GM04504 (cell line): ENCODE results near the gene TLK1.
"Not testable (repeated sequence)": the region's sequence is repeated elsewhere in the genome, so short reads cannot be mapped to it uniquely, and the experiment has no call there.

ENCODE experiments used
- DNase-seq: peaks from one replicate; pipeline ENCODE4 v3.0.0-alpha.2; 2012; ENCODE audit warnings: low read depth

Gene TLK1

DNA sequence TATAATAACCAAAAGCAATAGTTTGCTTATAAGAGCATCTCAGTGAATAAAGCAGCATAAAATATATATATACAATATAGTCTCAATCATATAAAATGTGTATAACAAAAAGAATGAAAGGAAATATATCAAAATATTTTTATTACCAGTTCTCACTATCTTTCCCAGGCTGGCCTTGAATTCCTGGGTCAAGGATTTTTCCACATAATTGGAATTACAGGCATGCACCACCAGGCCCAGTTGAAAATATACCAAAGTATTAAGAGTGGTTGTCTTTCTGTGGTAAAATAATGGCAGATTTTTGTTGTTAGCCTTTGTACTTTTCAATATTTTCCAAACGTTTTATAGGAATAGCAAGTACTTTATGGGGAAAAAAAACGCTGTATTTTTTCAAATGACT is 8.6 kb upstream of the TLK1 start:
- no peak for DNase-seq

DNA sequence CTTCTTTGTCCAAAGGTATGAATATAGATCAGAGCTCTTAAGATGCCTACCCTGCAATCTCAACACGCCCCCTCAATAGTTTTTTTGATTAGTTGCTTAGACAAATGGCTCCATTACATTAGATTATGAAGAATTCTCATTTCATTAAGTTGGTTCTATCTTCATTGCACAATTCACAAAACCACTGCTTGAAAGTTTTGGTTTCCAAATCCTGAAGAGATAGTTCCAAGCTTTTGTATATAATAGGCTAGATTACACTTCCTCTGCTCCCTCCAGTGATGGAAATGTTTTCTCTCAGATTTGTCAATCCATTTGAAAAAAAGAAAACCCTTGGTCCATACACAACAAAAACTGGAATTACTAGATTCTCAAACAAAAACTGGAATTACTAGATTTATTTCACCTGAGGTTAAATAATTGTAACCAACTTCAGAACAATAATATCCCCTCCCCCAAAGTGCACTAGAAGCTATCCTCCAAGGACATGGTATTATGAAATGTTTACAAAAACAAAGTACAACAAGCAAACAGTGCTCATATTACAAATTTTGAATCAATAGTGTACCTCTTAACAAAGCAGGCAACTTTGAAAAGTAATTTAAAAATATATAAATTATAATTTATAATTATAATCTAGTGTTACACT is 6.8 kb upstream of the TLK1 start:
- DNase-seq: no peak

DNA sequence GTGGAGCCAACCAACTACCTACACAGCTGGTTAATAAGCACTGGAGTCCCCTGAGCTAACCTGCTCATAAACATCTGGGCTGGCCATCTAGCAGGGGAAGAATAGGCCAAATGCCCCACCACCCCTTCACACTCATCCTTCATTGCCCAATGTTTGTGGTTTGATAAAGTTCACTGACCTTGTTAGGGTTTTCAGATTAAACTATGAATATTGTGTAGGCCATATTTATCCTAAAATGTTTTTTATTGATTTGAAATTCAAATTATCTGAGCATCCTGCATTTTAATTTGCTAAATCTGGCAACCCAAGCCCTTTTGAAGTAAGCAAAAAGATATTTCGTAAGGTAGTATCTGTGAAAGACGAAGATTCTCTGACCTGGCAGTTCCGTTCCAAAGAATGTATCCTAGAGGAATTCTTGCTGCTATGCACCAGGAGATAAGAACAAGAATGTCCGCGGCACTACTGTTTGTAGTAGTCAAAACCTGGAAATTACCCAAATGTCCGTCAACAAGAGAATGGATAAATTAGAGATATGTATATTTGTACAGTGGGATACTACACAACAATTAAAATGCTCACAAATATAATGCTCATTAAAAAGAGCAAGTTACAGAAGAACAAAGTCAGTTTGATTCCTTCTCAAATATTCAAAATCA is 5.8 kb upstream of the TLK1 start:
- DNase-seq: no peak

DNA sequence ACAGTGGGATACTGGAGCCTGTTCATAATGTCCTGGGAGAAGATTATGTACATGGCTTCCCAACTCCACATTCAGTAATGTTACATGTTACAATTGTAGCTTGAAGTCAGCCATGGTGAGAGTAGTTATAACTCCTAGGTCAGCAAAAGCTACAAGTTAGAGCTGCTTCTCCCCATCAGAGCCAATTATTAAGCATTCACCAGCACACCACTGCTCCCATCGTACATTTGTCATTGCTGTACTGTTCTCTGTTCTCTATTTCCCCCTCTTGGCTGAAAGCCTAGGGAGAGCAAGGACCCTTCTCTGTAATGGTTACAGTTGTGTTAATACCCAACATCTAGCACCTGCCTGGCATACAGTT is 5.3 kb upstream of the TLK1 start:
- no peak for DNase-seq

DNA sequence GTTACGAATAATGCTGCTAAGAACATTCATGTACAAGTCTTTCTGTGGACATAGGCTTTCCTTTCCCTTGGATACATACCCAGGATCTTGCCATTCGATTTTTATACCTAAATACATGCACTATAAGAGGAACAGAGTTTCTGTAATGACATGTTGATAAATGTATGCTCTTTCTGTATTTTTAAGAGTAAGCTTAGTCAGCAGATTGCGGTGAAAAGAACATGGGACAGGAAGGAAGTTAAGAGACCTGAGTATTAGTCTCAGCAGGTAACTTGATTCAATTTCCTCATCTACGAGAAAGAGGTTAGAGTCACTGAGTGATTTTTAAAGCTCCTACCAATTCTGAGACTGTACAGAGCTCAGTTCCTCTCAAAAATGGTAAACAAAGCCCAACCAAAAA is 2.6 kb upstream of the TLK1 start:
- no peak for DNase-seq

DNA sequence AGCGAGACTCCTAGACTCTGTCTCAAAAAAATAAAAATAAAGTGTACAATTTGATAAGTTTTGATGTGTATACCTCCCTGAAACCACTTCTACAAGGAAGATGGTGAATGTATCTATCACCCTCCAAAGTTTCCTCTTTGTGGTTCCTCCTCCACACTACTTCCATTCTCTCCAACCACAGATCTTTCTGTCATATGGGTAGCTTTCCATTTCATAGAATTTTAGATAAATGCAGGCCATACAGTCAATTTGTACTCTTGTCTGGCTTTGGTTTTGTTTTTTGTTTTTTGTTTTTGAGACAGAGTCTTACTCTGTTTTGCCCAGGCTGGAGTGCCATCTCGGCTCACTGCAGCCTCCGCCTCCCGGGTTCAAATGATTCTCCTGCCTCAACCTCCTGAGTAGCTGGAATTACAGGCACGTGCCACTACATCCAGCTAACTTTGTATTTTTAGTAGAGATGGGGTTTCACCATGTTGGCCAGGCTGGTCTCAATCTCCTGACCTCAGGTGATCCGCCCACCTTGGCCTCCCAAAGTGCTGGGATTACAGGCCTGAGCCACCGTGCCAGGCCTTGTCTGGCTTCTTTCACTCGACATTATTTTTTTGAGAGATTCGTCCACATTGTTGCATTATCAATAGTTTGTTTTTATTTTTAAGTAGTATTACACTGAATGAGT is 2.0 kb upstream of the TLK1 start:
- not testable (repeated sequence) for DNase-seq

DNA sequence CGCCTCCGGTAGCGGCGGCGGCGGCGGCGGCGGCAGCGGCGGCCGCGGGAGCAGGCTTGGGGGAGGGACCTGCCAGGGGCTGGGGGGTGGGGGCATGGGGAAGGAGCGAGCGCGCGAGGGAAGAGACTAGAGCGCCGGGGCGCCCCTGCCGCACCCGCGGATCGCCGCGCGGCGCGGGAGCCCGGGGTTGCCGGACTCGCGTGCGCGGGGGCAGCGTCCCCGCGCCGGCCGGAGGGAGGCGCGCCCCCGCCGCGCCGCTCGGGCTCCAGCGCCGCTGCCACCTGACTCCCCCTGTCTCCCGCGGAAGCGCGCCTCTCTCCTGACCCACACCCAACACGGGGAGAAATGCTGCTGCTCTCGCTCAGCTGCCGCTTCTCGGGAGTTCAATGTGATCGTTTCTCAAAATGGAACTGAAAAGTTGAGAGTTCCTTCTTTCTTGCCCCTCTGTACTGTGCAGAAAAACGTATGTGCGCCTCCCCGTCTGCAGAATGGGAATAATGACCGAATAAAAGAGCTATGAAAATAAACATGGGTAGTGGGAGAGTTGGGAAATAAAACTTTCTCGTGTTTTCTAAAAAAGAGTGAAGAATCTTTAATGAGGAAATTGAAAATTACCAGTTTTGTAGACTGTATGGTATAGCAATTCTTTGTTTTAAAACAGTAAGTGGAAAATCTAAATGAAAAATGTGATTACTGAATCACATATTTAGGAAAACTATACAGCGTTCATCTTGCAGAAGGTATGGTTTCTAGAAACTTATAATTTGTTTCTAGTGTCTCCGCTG is 455 bp upstream of the TLK1 start:
- DNase-seq: peak; percentile 29

DNA sequence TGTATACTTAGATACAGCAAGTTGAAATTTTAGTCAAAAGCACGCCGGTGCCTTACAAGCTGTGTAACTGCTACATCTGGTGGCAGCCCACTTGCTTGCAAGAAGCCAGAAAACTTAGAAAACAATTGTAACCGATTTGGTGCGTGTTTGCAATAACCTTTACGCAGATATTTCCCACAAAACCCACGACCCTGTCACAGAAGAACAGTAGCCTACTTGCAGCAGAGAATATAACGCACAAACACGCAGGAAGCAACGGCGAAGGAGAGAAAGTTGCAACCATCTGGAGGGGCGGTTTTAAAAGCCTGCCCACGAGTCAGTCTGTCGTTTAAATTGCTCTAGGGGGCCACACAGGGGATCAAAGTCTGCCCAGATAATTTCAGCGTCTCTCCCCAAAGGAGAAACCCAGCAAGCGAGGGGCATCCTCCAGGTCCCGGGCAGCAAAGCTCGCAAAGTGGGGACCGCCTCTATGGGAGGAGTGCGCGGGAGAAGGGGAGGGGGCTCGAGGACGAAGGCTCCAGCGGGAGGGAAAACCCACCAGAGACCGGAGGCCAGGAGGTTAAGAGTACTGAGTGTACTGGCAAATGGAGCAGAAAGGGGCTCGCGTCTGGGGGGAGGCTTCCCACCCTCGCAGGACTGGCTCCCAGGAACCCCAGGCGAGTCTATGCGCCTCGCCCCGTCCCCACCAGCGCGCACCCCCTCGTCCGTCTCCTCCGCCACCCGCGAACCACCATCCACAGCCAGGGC is 1.1 kb downstream of the TLK1 start:
- DNase-seq: peak; percentile 39

DNA sequence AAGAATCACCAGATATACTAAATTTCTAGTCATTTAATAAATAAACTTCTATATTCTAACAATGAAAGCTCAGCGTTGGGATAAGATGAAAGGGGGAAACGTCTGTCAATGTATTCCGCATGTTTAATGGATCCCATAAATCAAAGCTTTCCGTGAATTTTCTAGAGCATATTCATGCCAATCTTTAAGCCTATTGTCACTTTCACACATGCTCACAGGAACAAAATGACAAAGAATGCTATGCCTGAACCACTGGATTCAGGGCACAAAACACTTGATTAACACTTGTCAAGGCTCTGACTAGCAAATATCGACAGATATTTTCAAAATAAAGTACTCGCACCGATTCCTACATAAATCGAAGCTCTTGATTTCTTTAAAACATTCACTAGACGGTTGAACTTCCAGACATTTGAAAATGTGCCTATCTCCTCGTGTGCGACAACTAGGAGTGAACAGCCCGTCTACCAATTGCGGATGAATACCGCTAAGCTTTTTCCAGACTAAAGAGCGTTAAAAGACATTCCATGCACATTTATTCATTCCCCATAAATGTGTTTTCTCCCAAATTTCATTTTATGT is 1.8 kb downstream of the TLK1 start:
- no peak for DNase-seq

DNA sequence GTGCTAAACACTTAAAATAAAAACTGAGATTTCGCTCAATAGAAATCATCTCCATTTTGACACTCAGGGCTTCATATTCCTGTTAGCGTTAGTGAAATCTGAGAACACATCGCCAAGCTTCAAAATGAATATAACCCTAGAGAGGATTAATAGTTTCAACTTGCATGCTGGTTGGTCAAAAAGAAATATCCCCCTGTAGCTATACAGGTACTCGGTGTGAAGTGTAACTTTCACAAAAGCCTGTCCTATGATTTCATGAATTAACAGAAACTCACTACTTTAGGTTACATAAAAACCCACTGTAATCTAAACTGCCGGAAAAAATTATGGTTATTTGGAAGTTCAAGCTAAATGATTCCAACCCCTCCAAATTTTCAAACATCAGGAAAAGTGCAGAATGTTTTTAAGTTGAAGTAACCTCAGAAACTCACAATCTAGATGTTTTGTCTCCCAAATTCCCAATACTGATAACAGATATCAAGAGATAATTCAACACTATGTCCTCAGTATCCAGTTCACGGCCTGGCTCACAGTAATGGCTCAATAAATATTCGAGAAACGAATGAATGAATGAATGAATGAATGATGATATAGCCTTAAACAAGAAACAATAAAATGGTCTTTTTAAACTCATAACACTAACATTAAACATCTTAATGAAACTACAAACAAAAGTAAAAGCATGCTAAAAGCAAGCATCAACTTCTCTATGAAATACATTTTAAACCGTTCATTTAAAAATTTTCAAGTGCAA is 2.5 kb downstream of the TLK1 start:
- no peak for DNase-seq

DNA sequence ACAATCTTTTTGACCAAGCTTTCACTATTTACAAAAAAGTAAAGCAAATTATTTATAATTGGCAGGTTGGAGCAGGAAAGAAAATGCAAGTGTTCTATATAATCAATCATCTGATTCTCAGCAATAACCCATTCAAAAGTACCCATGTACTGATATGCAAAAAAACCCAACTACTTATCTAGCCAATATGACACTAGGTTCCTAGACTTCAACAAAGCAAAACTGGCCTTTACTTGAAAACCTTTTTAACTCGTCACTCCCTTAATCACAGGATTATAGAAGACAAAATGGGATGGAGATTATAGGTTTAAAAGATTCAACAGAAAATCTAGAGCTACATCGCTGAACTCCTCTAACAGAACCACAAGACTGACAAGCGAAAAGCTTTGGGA is 3.6 kb downstream of the TLK1 start:
- no peak for DNase-seq

DNA sequence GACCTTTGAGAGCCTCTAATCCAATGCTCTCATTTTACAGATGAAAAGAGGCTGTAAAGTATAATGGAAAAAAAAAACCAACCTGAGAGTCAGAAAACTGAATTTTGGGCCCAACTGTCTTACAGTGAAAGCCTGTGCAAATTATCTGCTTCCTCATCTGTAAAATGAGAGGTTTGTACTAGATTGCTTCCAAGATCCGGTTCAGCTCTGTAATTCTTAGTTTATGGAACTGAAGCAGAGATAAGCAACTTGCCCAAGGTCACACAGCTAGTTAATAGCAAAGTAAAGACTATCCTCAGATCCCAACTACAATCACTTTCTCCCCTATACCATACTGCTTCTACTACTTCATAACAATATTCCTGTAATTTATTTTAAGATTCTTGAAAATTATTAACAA is 6.3 kb downstream of the TLK1 start:
- no peak for DNase-seq

DNA sequence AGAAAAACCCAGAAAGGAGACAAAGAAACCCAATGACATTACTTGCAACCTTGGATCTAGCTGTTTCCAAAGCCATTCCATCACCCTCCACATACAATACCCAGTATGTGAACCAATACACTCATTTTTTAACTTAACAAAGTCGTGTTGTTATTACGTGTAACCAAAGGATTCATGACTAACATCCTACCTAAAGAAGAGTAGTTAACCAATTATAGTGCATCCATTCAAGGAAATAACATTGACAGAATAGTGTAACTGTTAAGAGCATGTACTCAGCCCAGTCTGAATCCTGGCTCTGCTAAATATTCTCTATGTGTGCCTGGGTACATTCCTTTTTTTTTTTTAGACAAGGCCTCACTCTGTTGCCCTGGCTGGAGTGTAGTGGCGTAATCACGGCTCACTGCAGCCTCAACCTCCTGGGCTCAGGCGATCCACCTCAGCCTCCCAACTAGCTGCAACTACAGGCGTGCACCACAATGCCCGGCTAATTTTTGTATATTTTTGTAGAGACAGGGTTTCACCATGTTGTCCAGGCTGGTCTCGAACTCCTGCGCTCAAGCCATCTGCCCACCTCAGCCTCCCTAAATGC is 9.9 kb downstream of the TLK1 start:
- no peak for DNase-seq

DNA sequence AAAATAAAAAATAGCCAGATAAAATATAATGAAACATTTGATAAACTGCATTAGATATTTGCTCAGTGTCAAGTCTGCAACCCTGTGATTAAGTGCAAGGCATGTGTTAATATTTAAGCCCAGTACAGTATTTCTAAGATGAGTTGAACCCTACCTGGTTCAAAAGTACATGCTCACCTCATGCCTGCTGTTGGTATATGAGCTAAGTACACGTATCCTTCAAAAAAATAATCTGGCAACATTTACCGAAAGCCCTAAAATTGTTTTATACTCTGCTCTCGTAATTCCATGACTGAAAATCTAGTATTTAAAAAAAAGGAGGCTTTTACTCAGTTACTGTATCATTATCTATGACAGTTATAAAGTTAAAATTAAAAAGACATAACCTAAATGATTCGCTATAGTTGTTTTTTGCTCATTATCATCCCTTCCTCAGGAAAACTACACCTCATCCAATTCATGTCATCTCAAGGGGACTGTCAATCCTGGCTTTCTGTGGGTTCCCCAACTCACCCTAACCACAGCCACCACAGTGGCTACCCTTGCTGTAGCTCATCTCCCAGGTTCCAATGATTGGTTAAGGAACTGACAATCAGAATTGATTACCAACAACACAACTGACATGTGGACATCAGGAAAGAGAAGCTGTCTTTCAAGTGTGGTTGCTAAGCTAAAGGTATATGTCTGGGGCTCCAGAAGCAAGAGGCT is 10.6 kb downstream of the TLK1 start:
- no peak for DNase-seq

DNA sequence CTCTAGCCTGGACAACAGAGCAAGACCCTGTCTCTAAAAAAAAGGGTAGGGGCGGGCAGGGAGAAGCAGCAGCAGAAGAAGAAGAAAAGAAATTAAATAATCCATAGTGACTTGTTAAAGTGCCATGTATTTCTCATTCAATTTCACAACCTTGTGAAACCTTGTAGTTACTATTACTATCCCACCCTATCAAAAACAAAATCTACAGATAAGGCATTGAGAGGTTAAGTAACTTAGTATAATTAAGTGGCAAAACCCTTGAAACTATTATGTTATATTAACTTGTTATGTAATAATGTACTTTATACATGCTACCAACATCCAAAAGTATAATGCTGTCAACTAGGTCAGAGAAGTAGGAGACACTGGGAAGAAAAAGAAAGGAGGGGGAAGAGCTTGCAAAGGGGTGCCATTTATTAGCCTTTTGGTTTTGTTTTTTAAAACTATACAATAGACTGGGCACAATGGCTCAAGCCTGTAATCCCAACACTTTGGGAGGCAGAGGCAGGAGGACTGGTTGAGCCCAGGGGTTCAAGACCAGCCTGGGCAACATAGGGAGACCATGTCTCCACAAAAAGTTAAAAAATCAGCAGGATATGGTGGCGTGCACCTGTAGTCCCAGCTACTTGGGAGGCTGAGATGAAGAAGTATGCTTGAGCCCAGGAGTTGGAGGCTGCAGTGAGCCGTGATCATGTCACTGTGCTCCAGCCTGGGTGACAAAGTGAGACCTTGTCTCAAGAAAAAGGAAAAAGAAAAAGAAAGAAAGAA is 11.3 kb downstream of the TLK1 start:
- no peak for DNase-seq

DNA sequence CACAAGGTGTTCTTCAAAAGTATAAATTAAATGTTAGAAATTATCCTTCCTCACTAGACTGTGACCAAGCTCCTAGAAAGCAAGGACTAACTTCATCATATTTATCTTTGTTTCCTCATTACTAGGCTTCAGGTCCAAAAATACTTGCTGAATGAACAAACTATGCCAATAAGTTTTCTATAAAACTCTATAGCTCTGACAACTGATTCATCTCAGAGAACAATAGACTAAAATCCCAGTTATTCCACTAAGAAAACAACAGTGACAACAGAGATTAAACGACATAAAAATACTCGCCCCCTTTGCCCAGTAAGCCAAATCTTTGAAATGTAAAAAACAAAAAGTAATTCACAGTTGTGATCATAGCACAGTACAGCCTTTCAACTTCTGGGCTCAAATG is 13.6 kb downstream of the TLK1 start:
- no peak for DNase-seq

DNA sequence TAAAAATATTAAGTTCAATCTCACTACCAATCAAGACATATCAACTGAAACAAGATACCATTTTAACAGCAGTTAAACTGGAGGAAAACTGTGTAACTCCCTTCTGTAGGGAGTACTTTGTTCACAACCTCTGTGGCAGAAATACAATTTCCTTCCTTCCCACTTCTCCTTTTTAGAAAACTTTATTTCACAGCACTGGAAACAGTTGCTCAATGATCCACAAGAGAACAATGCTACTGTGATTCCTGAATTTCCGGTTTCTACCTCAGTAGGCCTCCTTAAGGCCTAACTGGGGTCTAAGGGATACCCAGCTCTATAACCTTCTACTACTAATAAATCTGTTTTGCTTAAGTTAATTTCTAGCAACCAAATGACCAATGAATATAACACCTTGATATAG is 14.1 kb downstream of the TLK1 start:
- no peak for DNase-seq

DNA sequence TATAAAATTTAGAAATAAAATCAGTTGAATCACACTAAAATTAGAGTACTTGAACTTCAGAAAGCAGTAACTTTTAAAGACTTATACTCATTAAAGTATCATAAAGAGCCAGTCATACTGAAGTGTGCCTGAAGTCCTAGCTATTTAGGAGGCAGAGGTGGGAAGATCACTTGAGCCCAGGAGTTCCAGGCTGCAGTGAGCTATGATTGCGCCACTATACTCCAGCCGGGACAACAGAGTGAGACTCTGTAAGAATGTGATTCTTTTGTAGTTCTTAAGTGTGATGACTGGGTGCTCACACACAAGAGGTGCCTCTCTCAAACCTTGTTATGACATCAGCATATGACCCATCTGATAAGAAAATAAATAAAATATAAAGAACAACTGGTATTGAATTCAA is 14.6 kb downstream of the TLK1 start:
- DNase-seq: no peak

DNA sequence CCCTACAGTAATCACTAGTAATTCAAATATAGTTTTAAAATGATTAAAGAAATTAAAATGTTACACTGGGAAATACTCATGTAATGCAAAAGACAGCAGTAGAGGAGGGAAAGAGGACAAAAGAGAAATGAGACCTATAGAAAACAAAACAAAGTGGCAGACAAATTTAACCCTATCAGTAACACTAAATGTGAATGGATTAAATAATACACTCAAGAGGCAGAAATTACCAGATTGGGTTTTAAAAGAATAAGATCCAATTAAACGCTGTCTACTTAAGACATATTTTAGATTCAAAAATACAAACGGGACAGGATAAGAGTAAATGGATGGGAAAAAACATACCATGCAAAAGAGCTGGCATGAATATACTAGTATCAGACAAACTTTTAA is 17.0 kb downstream of the TLK1 start:
- no peak for DNase-seq
